GM13977 (cell line): ENCODE results near the gene TXNL4B.

Experiments used
- DNase-seq: peaks from one replicate; pipeline ENCODE4 v3.0.0; 2012; ENCODE audit warnings: low spot score
- CTCF ChIP-seq: IDR thresholded peaks from 2 replicates; pipeline ENCODE4 v1.5.1; 2012; ENCODE audit warnings: mild to moderate bottlenecking, control low read depth; ENCODE audit not compliant: insufficient read depth; ENCODE audit errors: extremely low read depth, missing control alignments
- in situ Hi-C: fragments of 300-500 bp; cut with MboI; formaldehyde crosslinking; loops from one replicate; pipeline ENCODE4 v1.12.0; 2022; ENCODE audit warnings: low sequenced_read_pairs, low pct_unique_long_range_greater_than_20kb, mixed read lengths, inconsistent platforms; ENCODE audit not compliant: unreplicated experiment

The TXNL4B gene

GRCh38 chr16:72124761-72125634, 31.6 kb upstream of the TXNL4B start:
- peak; percentile 90 for TF ChIP-seq CTCF
- in situ Hi-C loops: loop anchor here (10.0 kb wide), 1 partner anchor 340 kb away; no protein-coding TSS in a partner anchor
- peak; percentile 73 for DNase-seq

- TF ChIP-seq CTCF: no peak
- in situ Hi-C loops: loop anchor here (10.0 kb wide), 1 partner anchor 341 kb away; no protein-coding TSS in a partner anchor
- no peak for DNase-seq
These were observed 30.7 kb upstream of the TXNL4B start for GRCh38 chr16:72124148-72124547.

- in situ Hi-C loops: loop anchor here (10.0 kb wide), 1 partner anchor 341 kb away; no protein-coding TSS in a partner anchor
- DNase-seq: no peak
- TF ChIP-seq CTCF: no peak
These were observed 30.0 kb upstream of the TXNL4B start for GRCh38 chr16:72123426-72123825.

DNA sequence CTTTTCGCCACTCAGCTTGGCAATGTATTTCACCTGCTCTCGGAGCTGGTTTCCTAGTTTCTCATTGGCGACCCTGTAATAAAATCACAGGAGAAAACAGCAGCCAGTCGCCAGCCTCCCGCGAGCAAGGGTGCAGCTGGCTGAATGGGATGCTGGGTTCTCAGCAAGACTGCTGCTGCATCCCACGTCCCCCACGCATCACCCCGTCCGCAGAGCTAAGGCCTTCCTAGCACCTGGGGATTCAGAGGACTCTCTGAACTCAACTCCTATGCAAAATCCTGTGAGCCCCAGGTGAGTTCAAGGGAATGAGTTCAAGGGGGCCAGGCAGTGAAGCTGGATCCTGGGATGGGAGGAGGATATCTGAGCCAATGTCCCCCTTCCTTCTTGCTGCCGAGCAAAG, 29.5 kb upstream of the TXNL4B start:
- no peak for DNase-seq
- no peak for TF ChIP-seq CTCF
- in situ Hi-C loops: loop anchor here (10.0 kb wide), 1 partner anchor 342 kb away; no protein-coding TSS in a partner anchor

DNA sequence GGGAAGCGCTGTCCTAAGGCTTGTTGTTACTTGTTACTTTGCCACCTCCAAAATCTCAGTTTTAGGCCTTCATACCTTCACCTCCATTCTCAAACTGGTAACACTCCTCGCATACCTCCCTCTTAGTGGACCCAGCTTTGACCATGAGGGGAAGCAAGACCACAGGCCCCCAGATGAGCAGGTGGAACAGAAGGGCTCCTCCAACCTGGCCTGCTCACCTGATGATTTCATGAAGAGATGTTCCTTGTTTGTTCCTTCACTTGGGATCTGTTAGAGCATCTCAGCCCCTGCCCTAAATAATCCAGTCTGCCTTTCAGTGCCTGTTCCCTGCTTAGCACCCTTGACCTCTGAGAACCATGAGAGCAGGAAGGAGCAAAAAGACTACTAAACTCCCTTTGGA, 28.9 kb upstream of the TXNL4B start:
- no peak for DNase-seq
- in situ Hi-C loops: loop anchor here (10.0 kb wide), 1 partner anchor 342 kb away; no protein-coding TSS in a partner anchor
- no peak for TF ChIP-seq CTCF

GRCh38 chr16:72120026-72120425, 26.6 kb upstream of the TXNL4B start:
- DNase-seq: no peak
- no peak for TF ChIP-seq CTCF
- in situ Hi-C loops: loop anchor here (10.0 kb wide), 1 partner anchor 345 kb away; no protein-coding TSS in a partner anchor
